IMR-90 (cell line): ENCODE measurements around the gene GABARAPL1.

Source experiments
- BHLHE40 ChIP-seq: fragments of 150-350 bp; IDR thresholded peaks from 2 replicates; pipeline ENCODE4 v1.6.1; 2016; ENCODE audit warnings: mild to moderate bottlenecking, low read depth, low read length
- CEBPB ChIP-seq: IDR thresholded peaks from 2 replicates; pipeline ENCODE4 v1.6.1; 2012; ENCODE audit warnings: low read depth, low read length, improper control_type of control experiment
- CTCF ChIP-seq: conservative IDR thresholded peaks from 2 replicates; pipeline ENCODE4 v1.5.1; 2012; ENCODE audit warnings: mild to moderate bottlenecking, low read depth, low read length, improper control_type of control experiment
- FOS ChIP-seq: fragments of 150-350 bp; IDR thresholded peaks from 2 replicates; pipeline ENCODE4 v1.6.1; 2016; ENCODE audit warnings: low read depth, low read length
- MAFK ChIP-seq: IDR thresholded peaks from 2 replicates; pipeline ENCODE4 v1.6.1; 2012; ENCODE audit warnings: low read depth, low read length, improper control_type of control experiment
- POLR2A ChIP-seq: IDR thresholded peaks from 2 replicates; pipeline ENCODE4 v1.6.1; 2012; ENCODE audit warnings: mild to moderate bottlenecking, low read depth, low read length
- RAD21 ChIP-seq: IDR thresholded peaks from 2 replicates; pipeline ENCODE4 v1.6.1; 2012; ENCODE audit warnings: low read length, improper control_type of control experiment
- RFX5 ChIP-seq: IDR thresholded peaks from 2 replicates; pipeline ENCODE4 v1.8.0; 2012; ENCODE audit warnings: low read depth, mild to moderate bottlenecking, low read length, moderate library complexity

GRCh38 chr12:10272467-10272866 lies 59.8 kb downstream of the GABARAPL1 start:
- no peak for TF ChIP-seq CTCF
- no peak for TF ChIP-seq FOS
- TF ChIP-seq POLR2A, result no peak
- no peak for TF ChIP-seq RFX5
- TF ChIP-seq RAD21, result no peak
- no peak for TF ChIP-seq MAFK
- TF ChIP-seq BHLHE40, result no peak
- peak; percentile 90 for TF ChIP-seq CEBPB
